ENCODE results near the gene CDC37. TPM values are rescaled to one million over a fixed set of nuclear protein-coding genes. Genes with fewer than 3 reads are reported as not detected.
"Not testable (repeated sequence)": the region's sequence is repeated elsewhere in the genome, so short reads cannot be mapped to it uniquely, and the experiment has no call there.

Gene CDC37
- total RNA-seq, 3 donors from 2014 or later = 141 to 213 (median 172) TPM

DNA sequence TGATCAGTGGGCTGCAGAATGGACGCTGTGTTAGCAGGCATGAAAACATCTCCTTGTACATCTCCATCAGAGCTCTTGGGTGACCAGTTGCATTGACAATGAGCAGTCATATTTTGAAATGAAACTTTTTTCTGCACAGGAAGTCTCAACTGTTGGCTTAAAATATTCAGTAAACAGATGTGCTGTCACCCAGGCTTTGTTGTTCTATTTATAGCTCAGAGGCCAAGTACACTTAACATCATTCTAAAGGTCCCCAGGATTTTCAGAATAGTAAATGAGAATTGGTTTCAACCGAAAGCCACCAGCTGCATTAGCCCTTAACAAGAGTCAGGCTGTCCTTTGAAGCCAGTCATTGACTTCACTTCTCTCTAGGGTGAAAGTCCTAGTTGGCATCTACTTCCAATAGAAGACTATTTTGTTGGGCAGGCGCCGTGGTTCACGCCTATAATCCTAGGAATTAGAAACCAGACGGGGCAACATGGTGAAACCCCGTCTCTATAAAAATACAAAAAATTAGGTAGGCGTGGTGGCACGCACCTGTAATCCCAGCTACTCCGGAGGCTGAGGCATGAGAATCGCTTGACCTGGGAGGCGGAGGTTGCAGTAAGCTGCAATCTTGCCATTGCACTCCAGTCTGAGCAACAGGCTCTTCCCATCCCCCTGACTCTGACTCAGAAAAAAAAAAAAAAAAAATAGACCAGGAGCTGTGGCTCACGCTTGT is 9.1 kb upstream of the CDC37 start:
- TF ChIP-seq POLR2A (IDR thresholded peaks at IDR 0.05) = no peak
- TF ChIP-seq, protein P1, sequence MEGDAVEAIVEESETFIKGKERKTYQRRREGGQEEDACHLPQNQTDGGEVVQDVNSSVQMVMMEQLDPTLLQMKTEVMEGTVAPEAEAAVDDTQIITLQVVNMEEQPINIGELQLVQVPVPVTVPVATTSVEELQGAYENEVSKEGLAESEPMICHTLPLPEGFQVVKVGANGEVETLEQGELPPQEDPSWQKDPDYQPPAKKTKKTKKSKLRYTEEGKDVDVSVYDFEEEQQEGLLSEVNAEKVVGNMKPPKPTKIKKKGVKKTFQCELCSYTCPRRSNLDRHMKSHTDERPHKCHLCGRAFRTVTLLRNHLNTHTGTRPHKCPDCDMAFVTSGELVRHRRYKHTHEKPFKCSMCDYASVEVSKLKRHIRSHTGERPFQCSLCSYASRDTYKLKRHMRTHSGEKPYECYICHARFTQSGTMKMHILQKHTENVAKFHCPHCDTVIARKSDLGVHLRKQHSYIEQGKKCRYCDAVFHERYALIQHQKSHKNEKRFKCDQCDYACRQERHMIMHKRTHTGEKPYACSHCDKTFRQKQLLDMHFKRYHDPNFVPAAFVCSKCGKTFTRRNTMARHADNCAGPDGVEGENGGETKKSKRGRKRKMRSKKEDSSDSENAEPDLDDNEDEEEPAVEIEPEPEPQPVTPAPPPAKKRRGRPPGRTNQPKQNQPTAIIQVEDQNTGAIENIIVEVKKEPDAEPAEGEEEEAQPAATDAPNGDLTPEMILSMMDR (IDR thresholded peaks at IDR 0.05) = no peak
- TF ChIP-seq POLR2AphosphoS5 (IDR thresholded peaks at IDR 0.05) = no peak
- Histone ChIP-seq H3K9me3 (no peaks in the 10 kb centered on the region), H3K4me1 (no peaks in the 10 kb centered on the region), H3K4me3 (no peak overlapping the region), H3K27ac (no peak overlapping the region), H3K36me3 (no peaks in the 10 kb centered on the region), H3K27me3 (peaks cover 2 to 7% of the 10 kb centered on the region in 2 donors)
- DNase-seq (ENCODE audit: low spot score in 2 of 2) = no peak
- intact Hi-C loops (cut with DNase I; ENCODE audit: low total_unique reads) = no loop called here

DNA sequence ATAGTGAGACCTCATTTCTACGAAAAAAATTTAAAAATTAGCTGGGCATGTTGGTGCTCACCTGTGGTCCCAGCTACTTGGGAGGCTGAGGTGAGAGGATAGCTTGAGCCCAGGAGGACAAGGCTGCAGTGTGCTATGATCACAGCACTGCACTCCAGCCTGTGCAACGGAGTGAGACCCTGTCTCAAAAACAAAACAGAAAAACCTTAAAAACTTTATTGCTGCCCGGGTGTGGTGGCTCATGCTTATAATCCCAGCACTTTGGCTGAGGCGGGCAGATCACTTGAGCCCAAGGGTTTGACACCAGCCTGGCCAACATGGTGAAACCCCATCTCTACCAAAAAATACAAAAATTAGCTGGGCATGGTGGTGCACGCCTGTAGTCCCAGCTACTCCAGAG is 7.9 kb upstream of the CDC37 start:
- H3K4me1 ChIP-seq; H3K27me3 ChIP-seq; H3K4me3 ChIP-seq; DNase-seq (ENCODE audit: low spot score in 2 of 2); H3K27ac ChIP-seq; intact Hi-C loops (cut with DNase I; ENCODE audit: low total_unique reads); H3K9me3 ChIP-seq; H3K36me3 ChIP-seq: not testable (repeated sequence)

DNA sequence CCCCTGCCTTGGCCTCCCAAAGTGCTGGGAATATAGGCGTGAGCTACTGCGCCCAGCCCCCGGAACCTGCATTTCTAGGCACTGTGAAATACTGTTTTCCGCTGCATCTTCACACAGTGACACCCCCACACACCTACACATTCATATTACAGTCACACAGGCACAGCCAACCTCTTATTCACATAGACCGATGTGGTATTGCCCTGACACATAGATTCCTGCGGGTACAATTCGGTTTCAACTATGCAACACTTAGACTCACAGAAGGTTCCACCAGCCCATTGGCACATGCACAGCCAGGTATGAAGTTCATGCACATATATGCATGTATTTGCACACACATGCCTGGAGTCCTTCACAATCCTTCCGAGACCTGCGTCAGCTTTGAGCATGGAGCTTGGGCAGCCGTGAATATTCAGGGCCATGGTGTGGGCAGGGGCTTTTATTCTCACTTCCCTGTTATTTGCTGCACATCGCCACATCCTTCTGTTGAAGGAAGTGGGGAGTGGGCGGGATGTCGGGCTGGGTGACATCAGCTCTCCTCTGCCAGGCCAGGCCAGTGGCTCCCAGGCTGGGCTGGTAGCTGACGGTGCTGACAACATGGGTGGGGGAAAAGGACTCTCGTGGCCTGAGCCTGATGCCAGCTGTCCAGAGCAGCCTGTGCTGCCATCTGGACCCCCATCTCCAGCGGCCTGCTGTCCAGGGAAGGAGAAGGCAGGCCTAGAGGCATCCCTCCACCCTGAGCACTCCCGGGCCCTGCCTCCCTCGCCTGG is 5.4 kb upstream of the CDC37 start:
- intact Hi-C loops (cut with DNase I; ENCODE audit: low total_unique reads) = no loop called here
- no peaks in the 10 kb centered on the region for H3K36me3 ChIP-seq
- TF ChIP-seq, protein P1 (IDR thresholded peaks at IDR 0.05) = no peak
- TF ChIP-seq POLR2A (IDR thresholded peaks at IDR 0.05) = no peak
- H3K27ac ChIP-seq = no peak overlapping the region
- H3K4me3 ChIP-seq = no peak overlapping the region
- no peak for DNase-seq (ENCODE audit: low spot score in 2 of 2)
- peaks cover 5 to 9% of the 10 kb centered on the region in 2 donors for H3K4me1 ChIP-seq
- H3K27me3 ChIP-seq = peaks cover 4 to 16% of the 10 kb centered on the region in 2 donors
- H3K9me3 ChIP-seq = no peaks in the 10 kb centered on the region

DNA sequence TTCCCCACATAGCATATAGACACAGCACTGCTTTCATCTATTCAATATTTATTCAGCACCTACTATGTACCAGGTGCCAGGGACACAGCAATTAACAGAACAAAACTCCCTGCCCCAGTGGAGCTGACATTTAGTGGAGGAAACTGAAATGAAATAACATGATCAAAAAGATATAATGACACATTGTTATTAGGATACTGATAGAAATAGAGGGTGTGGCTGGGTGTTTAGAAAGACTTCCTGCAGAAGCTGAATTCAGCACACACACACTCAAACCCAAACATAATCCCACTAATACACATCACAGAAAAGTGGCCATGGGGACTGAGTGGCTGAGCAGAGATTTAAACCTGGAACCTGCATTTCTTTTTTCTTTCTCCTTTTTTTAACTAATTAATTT is 3.8 kb upstream of the CDC37 start:
- peaks cover 5 to 13% of the 10 kb centered on the region in 2 donors for H3K4me1 ChIP-seq
- H3K9me3 ChIP-seq = no peaks in the 10 kb centered on the region
- H3K27ac ChIP-seq = no peak overlapping the region
- TF ChIP-seq, protein P1 (IDR thresholded peaks at IDR 0.05) = no peak
- TF ChIP-seq POLR2AphosphoS5 (IDR thresholded peaks at IDR 0.05) (no peak), POLR2A (IDR thresholded peaks at IDR 0.05) (no peak)
- no peak for DNase-seq (ENCODE audit: low spot score in 2 of 2)
- H3K36me3 ChIP-seq = no peaks in the 10 kb centered on the region
- intact Hi-C loops (cut with DNase I; ENCODE audit: low total_unique reads) = no loop called here
- H3K27me3 ChIP-seq = peaks cover 4 to 16% of the 10 kb centered on the region in 2 donors
- H3K4me3 ChIP-seq = no peak overlapping the region

DNA sequence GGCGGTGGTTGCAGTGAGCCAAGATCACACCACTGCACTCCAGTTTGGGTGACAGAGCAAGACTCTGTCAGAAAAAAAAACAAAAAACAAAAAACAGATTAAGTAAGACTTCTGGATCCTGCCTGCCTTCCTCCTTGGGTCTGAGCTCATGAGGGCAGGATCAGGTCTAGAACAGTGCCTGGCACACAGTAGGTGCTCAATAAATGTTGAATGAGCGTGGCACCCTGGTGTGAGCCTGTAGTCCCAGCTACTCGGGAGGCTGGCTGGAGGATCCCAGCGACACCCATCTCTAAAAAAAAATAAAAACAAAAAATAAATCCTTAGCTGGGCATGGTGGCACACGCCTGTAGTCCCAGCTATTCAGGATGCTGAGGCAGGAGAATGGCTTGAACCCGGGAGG is 2.8 kb upstream of the CDC37 start:
- TF ChIP-seq POLR2A (IDR thresholded peaks at IDR 0.05) (no peak), POLR2AphosphoS5 (IDR thresholded peaks at IDR 0.05) (no peak)
- TF ChIP-seq, protein P1 (IDR thresholded peaks at IDR 0.05) = no peak
- no peak for DNase-seq (ENCODE audit: low spot score in 2 of 2)
- Histone ChIP-seq H3K27me3 (peaks cover 4 to 16% of the 10 kb centered on the region in 2 donors), H3K9me3 (no peaks in the 10 kb centered on the region), H3K4me1 (peaks cover 11 to 13% of the 10 kb centered on the region in 2 donors), H3K36me3 (no peaks in the 10 kb centered on the region), H3K4me3 (no peak overlapping the region), H3K27ac (no peak overlapping the region)
- intact Hi-C loops (cut with DNase I; ENCODE audit: low total_unique reads) = no loop called here

All from breast epithelium (tissue), 4 donors.